Measurements from ENCODE around the gene OR14I1. TPM values are rescaled to one million over a fixed set of nuclear protein-coding genes. Genes with fewer than 3 reads are reported as not detected.
A peak's percentile ranks its signal among the peaks of the same experiment; 100 is the strongest.

OR14I1 gene
- not detected in 2 replicates for total RNA-seq (2014; rRNA removed; shearing (Covaris generic))

DNA sequence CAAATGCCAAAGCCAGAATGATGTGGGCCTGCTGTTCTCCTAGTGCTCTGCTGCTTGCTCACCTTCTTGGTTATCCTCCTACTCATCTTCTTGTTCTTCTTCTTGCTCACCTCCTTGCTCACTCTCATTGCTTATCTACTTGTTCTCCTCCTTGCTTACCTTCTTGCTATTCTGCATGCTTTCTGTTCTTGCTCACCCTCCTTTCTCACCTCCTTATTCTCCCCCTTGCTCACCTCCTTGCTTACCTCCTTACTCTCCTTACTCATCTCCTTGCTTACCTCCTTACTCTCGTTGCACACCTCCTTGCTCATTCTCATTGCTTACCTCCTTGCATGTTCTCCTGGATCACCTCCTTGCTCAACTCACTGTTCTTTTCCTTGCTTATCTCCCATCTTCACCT, at the start of gene OR14I1:
TSS of gene OR14I1 (minus strand) at position 53 of the 400 bp plus-strand sequence.
- no peak within 1 kb of the TSS for H3K4me3 ChIP-seq
- H3K4me1 ChIP-seq = no peaks in the 10 kb centered on the region
- no peaks in the 10 kb centered on the region for H3K27me3 ChIP-seq
- no peaks in the 10 kb centered on the region for H3K9me3 ChIP-seq (replicated peaks)
- no peaks in the 10 kb centered on the region for H3K36me3 ChIP-seq
- H3K27ac ChIP-seq = no peak within 1 kb of the TSS
- no peak for DNase-seq

DNA sequence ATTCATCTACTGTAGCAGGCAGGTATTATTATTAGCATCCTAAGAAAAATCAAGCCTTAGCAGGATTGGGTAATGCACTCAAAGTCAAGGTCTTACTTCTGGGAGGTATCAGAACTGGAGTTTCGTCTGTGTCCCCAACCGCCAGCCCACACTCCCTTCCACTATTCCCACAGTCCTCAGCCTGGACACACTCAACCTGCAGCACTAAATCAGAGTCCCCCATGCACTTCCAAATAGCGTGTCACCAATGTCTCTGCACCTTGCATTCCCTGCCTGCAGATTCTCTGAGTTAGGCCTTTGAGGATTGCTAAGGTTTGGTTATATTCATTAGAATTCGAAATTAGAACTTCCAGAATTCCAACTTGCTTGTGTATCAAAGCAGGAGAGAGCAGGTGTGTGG, 49.1 kb upstream of the OR14I1 start:
- Histone ChIP-seq H3K4me3 (no peak overlapping the region), H3K27me3 (no peaks in the 10 kb centered on the region), H3K9me3 (replicated peaks) (no peaks in the 10 kb centered on the region), H3K27ac (no peak overlapping the region), H3K36me3 (no peaks in the 10 kb centered on the region), H3K4me1 (no peaks in the 10 kb centered on the region)
- DNase-seq = no peak

DNA sequence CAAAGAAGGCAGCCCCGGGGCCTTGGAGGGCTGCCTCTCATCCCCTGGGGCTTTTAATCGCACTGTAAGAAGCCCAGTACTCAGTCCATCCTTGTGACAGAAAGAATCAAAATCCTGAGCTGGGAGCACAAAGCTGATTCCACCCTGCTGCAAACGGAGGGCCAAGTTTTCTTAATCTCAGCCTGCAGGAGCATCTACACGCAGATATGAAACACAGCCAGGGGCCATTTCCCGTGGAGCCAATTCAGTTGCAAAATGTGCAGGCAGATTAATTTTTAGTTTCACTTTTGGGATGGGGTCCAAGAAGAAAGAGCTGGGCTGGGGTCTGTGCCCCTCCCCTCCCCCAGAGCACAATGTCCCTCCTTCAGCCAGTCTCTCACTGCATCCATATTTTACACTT, 48.6 kb upstream of the OR14I1 start:
- no peak for DNase-seq
- no peak overlapping the region for H3K27ac ChIP-seq
- no peaks in the 10 kb centered on the region for H3K4me1 ChIP-seq

DNA sequence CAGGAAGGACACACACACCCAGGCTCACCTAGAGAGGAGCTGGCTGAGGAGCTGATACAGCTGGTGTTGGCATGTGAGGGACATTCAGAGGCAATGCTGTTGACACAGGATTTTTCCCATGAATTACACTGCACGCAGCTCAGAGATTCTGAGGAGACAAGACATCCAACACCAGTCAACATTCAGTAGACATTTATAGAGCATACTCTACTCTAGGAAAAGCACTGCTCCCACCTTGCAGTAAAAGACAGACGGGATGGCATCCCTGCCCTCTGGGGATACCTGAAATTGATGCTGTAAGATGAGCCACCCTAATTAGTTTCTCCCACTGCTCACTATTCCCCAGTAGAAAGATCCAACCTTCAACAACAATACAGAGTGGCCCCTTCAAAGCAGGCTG, 47.9 kb upstream of the OR14I1 start:
- Histone ChIP-seq H3K4me1 (no peaks in the 10 kb centered on the region), H3K27ac (no peak overlapping the region), H3K9me3 (replicated peaks) (no peaks in the 10 kb centered on the region), H3K36me3 (no peaks in the 10 kb centered on the region), H3K27me3 (no peaks in the 10 kb centered on the region), H3K4me3 (no peak overlapping the region)
- no peak for DNase-seq

More for the DNA sequence above, 48.6 kb upstream of the OR14I1 start:
- H3K4me3 ChIP-seq = no peak overlapping the region
- no peaks in the 10 kb centered on the region for H3K36me3 ChIP-seq
- no peaks in the 10 kb centered on the region for H3K9me3 ChIP-seq (replicated peaks)
- H3K27me3 ChIP-seq = no peaks in the 10 kb centered on the region

DNA sequence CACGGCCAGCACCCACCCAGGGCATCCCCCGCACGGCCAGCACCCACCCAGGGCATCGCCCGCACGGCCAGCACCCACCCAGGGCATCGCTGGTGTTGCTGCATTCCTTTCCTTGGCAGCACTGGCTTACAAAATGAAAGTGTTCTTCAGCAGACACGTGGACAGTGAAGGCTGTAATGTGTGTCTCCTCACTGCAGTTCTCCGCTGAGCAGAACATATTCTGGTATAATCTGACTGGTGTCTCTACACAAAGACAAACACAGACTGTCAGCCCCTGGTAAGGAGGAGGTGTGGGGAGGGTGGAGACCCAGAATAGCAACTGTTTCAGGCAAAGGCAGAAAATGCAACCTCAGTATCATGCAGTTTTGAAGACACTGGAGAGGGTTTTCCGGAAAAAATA, 45.6 kb upstream of the OR14I1 start:
- H3K4me1 ChIP-seq = no peaks in the 10 kb centered on the region
- no peaks in the 10 kb centered on the region for H3K27me3 ChIP-seq
- no peaks in the 10 kb centered on the region for H3K9me3 ChIP-seq (replicated peaks)
- H3K4me3 ChIP-seq = no peak overlapping the region
- no peaks in the 10 kb centered on the region for H3K36me3 ChIP-seq
- no peak for DNase-seq
- no peak overlapping the region for H3K27ac ChIP-seq

DNA sequence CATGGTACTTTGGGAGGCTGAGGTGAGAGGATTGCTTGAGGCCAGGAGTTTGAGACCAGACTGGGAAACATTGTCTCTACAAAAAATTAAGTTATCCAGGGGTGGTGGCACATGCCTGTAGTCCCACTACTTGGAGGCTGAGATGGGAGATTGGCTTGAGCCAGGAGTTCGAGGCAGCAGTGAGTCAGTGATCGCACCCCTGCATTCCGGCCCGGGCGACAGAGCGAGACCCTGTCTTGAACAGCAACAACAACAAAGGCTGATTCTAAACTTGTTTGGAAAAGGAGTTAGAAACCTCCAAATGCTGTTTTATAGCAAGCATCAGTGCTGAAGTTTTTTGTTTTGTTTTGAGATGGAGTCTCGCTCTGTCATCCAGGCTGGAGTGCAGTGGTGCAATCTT, 38.3 kb upstream of the OR14I1 start:
- Histone ChIP-seq H3K27me3 (no peaks in the 10 kb centered on the region), H3K4me1 (no peaks in the 10 kb centered on the region), H3K9me3 (replicated peaks) (no peaks in the 10 kb centered on the region), H3K27ac (no peak overlapping the region), H3K4me3 (no peak overlapping the region), H3K36me3 (no peaks in the 10 kb centered on the region)
- no peak for DNase-seq

DNA sequence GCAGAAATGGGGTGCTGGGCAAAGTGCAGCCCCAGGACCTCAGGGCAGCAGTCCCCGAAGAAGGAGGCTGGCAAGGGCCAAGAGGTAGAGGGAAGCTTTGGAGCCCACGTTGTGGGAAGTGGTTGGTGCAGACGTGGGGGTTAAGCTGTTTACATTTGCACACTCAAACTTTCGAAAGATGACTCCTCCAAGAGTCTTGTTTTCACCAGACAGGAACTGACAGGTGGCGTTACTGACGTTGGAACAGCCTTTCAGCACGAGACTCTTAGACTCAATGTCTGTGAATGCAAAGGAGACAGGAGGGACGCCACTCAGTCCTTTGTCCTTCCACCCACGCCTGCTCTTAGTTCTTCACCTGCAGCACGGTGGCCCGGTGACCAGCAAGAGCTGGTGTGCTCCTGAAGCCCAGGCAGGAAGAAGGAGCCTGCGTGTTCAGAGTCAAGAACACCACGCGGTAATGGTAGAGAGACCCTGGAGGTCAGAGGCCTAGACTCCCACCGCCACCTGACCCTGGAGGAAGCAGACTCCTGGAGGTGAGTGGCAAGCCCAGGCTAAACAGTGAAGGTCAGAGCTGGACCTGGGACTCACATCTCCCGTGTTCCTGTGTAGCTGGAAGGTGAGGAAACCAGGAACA, 37.1 kb upstream of the OR14I1 start:
- Histone ChIP-seq H3K4me3 (no peak overlapping the region), H3K27me3 (no peaks in the 10 kb centered on the region), H3K4me1 (no peaks in the 10 kb centered on the region), H3K36me3 (no peaks in the 10 kb centered on the region), H3K9me3 (replicated peaks) (no peaks in the 10 kb centered on the region), H3K27ac (no peak overlapping the region)
- no peak for DNase-seq

DNA sequence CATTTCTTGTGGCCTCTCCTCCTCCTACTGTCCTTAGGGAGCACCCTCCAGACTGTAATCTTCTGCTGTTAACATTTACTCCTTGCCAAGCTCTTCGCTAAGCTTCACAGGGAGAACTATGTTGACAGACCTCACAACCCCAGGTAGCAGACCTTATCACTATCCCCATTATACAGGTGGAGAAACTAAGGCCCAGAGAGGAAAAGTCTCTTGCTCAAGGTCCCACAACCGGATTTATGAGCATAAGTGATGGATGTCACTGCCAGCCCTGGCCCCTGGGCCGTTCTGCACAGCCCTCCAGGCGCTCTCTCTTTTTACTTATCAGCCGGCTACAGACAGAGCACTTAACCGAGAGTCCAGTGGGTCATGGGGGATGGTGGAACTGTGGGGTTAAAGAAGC, 34.9 kb upstream of the OR14I1 start:
- H3K36me3 ChIP-seq = no peaks in the 10 kb centered on the region
- H3K4me3 ChIP-seq = no peak overlapping the region
- no peak for DNase-seq
- no peak overlapping the region for H3K27ac ChIP-seq
- H3K4me1 ChIP-seq = no peaks in the 10 kb centered on the region
- no peaks in the 10 kb centered on the region for H3K9me3 ChIP-seq (replicated peaks)
- no peaks in the 10 kb centered on the region for H3K27me3 ChIP-seq

DNA sequence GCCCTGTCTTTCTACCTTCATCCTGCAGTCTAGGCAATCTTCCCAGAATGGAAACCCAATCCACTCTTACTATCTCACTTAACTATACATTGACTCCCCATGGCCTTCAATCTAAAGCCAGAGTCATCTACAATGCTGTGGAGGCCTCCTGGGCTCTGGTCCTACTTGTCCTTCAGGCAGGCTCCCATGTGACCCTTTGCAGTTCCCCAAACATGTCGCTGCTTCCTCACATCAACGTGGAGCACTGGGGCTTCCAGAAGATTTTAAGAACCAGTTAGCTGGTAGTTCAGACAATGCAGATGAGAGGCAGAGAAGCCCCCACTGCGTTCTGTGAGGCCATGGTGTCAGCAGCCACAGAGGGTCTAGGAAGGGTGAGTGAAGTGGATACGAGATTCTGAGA, 34.4 kb upstream of the OR14I1 start:
- Histone ChIP-seq H3K9me3 (replicated peaks) (no peaks in the 10 kb centered on the region), H3K4me3 (no peak overlapping the region)

DNA sequence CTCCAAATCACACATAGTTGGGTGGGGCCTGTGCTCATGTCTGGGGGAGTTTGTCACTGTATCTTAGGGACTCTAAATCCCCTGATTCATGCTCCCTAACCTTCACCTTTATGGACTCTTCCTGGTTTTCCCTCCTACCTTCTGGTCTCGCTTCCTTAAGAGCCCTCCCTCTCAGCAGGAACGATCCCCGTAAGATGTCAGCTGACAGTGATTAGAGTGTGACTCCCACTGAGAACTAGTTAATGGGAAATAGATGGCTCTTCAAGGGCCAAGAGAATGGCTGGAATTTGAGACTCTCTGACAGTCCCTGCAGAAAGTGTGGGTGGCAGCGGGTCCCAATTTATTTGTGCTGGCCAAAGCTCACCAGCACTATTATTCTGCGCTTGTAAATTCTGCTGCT, 31.0 kb upstream of the OR14I1 start:
- Histone ChIP-seq H3K4me1 (no peaks in the 10 kb centered on the region), H3K9me3 (replicated peaks) (no peaks in the 10 kb centered on the region), H3K27ac (no peak overlapping the region), H3K4me3 (no peak overlapping the region), H3K36me3 (no peaks in the 10 kb centered on the region), H3K27me3 (no peaks in the 10 kb centered on the region)
- no peak for DNase-seq

More for the DNA sequence above, 34.4 kb upstream of the OR14I1 start:
- Histone ChIP-seq H3K4me1 (no peaks in the 10 kb centered on the region), H3K36me3 (no peaks in the 10 kb centered on the region), H3K27me3 (no peaks in the 10 kb centered on the region), H3K27ac (no peak overlapping the region)
- no peak for DNase-seq

DNA sequence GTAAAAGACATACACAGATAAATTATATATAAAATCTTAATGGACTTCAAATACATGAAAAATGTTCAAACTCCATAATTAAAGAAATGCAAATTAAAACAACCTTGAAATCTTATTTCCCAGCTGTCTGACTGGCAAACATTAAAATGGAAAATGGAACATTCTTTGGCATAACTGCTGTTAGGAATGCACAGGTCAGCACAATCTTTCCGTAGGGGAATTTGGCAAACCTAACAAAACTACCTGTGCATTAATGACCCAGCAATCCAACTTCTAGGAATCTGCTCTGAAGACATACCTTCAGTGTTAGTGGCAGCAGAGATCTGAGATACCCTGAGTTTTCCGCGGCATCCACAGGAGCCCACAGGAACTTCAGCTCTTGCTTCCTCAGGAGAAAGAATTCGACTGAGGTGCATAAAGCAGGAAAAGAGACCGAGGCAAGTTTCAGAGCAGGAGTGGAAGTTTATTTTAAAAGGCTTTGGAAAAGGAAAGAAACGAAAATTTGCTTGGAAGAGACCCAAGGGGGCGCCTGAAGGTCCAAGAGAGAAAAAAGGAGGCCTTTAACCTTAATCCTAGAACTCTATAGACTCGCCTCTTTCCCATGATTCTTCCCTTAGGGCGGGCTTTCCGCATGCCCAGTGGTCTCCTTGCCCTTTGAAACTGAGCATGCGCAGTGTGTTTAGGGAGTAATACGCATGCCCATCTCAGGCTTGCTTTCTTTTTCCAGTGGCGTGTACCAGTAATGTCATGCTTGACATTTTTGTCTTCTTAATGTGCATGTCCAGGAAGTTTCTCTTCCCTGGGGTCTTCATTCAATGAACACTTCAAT, 28.2 kb upstream of the OR14I1 start:
- Histone ChIP-seq H3K4me1 (no peaks in the 10 kb centered on the region), H3K27ac (peak overlapping the region; percentile 39; the same call in 1 of the 2 replicates), H3K27me3 (no peaks in the 10 kb centered on the region), H3K36me3 (no peaks in the 10 kb centered on the region), H3K4me3 (peak overlapping the region; percentile 55), H3K9me3 (replicated peaks) (no peaks in the 10 kb centered on the region)
- DNase-seq = peak; percentile 75 to 84

DNA sequence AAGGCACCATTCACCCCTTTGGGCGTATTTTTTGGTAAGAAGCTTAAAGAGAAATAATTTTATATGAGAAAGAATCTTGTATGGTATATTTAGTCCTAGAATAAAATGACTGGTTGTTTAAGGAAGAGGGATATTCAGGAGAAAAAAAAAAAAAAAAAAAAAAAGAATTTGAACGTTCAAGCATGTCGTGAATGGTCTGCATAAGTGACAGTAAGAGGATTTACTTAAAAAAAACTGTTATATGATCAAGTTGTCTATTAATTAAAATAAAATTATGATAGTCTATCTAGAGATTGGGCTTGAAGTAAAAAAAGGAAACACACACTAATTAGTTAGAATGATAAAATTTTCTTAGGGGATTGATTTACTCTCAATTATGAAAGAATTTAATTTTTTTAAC, 11.7 kb upstream of the OR14I1 start:
- DNase-seq = no peak
- H3K4me3 ChIP-seq = no peak overlapping the region
- H3K9me3 ChIP-seq (replicated peaks) = 0 out of 2 replicates have a peak, but pooled peaks cover 3% of the 10 kb centered on the region
- H3K4me1 ChIP-seq = no peaks in the 10 kb centered on the region
- H3K27ac ChIP-seq = no peak overlapping the region
- no peaks in the 10 kb centered on the region for H3K36me3 ChIP-seq
- no peaks in the 10 kb centered on the region for H3K27me3 ChIP-seq

DNA sequence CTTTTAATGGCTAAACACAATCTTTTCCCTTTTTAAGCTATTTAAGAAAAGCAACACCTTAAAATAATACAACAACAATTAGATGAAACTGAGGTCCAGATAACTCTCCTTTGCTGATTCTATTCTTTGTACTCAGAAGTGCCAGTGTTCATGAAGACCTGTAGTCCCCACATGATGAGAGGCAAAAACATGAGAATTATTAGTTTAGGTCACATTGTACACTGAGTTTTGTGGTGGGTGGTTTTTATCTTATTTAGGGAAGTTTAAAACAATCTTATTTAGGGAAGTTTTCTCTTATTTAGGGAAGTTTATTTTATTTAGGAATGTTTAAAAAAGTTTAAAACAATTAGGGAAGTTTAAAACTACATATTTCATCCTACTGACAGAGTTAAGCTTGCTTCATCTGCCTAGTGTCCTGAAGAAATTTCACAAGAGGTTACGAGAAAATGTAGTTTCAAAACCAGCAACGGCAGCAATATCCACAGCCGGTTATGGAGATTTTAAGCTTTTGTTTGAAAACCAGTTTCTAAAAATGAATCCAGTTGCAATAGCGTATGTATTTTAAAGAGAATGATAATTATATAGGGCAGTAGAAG, 7.8 kb upstream of the OR14I1 start:
- Histone ChIP-seq H3K36me3 (no peaks in the 10 kb centered on the region), H3K9me3 (replicated peaks) (0 out of 2 replicates have a peak, but pooled peaks cover 3% of the 10 kb centered on the region), H3K27me3 (no peaks in the 10 kb centered on the region), H3K4me1 (no peaks in the 10 kb centered on the region), H3K4me3 (no peak overlapping the region), H3K27ac (no peak overlapping the region)
- DNase-seq = no peak

DNA sequence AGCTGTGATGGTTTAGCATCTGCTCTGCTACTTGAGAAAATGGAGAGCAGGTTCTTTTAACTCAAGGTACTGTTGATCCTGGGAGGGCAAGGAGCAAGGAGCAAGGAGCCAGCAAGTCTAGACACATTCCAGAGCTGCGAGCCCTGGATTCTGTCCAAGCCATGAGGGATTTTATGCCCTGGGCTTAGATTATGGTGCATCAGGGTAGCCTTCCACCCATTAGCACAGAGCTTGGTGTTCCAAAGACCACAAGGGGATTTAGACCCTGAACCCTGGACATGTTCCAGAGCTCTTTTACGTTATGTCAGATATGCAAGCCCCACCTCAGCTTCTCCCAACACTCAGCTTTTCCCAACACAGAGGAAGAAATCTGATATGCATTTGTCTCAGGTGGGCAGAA, 2.0 kb upstream of the OR14I1 start:
- Histone ChIP-seq H3K4me1 (no peaks in the 10 kb centered on the region), H3K36me3 (no peaks in the 10 kb centered on the region), H3K27ac (no peak overlapping the region), H3K9me3 (replicated peaks) (no peaks in the 10 kb centered on the region), H3K27me3 (no peaks in the 10 kb centered on the region), H3K4me3 (no peak overlapping the region)
- DNase-seq = peak; percentile 8 to 16

DNA sequence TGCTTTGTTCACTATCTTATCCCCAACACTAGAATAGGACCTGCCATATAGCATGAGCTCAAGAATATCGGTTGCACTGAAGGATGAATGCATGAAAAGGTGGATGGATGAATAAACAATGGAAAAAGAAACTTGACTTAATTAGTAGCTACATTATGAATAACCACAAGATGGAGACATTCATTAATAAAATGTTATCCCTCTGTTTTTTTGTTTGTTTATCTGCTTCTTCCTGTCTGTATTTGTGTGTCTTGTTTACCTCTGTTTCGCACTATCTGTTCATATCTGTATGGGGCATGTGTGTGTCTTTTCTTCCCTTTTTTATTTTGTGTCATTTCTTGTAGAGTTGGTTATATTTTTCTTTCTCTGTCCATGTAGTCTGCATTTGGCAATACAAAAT, 1.1 kb upstream of the OR14I1 start:
- H3K27ac ChIP-seq = no peak overlapping the region
- no peaks in the 10 kb centered on the region for H3K27me3 ChIP-seq
- no peak overlapping the region for H3K4me3 ChIP-seq
- H3K36me3 ChIP-seq = no peaks in the 10 kb centered on the region
- H3K9me3 ChIP-seq (replicated peaks) = no peaks in the 10 kb centered on the region
- H3K4me1 ChIP-seq = no peaks in the 10 kb centered on the region
- no peak for DNase-seq
